Kidney capillary endothelial cell (primary cell): Measurements from ENCODE around the gene RNF181.
"Not testable (repeated sequence)": the region's sequence is repeated elsewhere in the genome, so short reads cannot be mapped to it uniquely, and the experiment has no call there.

Experiments
- DNase-seq: peaks from one replicate; pipeline ENCODE4 v3.0.0-alpha.2; 2018; ENCODE audit warnings: low spot score

Gene RNF181

DNA sequence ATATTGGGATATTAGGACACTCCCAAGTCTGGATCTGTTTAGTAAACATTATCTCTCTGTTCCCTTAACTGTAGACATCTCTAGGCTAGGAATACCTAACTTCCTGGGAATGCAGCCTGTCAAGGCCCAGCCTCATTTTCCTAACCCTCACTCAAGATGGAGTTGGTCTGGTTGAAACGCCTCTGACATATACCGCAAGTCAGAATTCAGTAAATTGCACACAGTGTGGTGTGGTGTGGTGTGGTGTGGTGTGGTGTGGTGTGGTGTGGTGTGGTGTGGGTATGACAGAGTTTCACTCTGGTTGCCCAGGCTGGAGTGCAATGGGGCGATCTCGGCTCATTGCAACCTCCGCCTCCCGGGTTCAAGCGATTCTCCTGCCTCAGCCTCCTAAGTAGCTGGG lies 19.2 kb downstream of the RNF181 start:
- DNase-seq: not testable (repeated sequence)

DNA sequence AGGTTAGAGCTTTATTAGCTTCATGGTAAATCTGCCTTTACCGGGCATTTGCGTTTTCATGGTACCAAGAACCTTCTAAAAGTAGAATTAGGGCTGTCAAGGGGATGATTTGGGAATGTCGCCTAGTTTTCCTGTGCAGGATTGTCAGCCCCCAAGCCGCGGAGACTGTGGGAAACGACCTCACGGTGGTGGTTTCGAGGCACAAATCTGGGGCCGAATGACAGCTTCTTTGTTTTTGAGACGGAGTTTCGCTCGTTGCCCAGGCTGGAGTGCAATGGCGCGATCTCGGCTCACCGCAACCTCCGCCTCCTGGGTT lies 19.8 kb downstream of the RNF181 start:
- DNase-seq: no peak

DNA sequence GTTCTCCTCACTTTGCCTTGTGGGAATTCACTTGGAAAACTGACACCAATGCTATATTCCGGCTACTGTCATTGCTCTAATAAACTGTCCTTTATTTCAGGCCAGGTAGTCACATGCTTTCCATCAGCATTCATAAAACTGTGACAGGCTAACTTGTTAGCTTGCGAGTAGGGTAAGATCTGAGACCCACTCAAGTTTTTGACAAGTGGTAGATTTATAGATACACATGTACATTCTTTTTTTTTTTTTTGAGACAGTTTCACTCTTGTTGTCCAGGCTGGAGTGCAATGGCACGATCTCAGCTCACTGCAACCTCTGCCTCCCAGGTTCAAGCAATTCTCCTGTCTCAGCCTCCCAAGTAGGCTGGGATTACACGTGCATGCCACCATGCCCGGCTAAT lies 22.2 kb downstream of the RNF181 start:
- not testable (repeated sequence) for DNase-seq

DNA sequence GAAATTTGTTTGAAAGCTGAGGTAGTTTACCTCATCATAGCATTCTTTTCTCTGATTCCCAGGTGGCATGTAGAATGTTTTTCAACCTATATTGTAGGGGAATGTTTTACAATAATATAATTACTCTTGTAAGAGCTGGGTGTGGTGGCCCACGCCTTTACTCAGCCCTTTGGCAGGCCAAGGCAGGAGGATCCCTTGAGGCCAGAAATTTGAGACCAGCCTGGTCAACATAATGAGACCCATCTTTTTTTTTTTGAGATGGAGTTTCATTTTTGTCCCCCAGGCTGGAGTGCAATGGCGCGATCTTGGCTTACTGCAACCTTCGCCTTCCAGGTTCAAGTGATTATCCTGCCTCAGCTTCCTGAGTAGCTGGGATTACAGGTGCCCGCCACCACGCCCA lies 24.1 kb downstream of the RNF181 start:
- DNase-seq: no peak

DNA sequence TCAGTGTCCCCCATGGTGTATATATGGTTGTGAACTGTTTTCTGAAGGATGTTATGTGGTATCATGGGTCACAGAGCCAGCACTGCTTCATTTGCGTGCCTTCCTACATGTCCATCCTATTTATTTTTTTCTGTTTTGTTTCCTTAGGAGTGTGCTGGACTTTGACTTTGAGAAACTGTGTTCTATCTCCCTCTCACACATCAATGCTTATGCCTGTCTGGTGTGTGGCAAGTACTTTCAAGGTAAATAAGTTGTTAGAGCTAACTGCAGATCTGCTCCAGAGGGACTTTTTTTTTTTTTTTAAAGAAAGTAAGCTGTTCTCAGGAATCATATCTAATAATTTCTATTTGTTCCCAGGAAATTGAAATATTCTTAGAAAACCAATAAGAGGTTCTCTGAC lies 25.8 kb downstream of the RNF181 start:
- no peak for DNase-seq

DNA sequence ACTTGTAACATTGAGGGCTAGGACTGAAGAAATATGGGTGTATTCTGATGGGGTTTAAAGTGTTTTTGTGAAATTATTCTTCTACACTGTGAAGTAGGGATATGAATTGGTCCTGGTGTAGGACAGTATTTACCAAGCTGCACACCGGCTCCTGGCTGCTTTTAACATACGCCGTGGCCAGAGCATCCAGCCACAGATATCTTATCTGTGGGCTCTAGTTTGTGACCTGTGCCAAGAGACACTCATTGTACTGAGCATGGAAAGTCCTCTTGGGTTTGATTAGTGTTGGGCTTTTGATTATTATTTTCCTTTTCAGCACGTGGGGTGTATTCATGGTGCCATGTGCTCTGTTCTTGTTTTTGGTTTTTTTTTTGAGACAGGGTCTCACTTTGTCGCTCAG lies 28.4 kb downstream of the RNF181 start:
- DNase-seq: no peak

DNA sequence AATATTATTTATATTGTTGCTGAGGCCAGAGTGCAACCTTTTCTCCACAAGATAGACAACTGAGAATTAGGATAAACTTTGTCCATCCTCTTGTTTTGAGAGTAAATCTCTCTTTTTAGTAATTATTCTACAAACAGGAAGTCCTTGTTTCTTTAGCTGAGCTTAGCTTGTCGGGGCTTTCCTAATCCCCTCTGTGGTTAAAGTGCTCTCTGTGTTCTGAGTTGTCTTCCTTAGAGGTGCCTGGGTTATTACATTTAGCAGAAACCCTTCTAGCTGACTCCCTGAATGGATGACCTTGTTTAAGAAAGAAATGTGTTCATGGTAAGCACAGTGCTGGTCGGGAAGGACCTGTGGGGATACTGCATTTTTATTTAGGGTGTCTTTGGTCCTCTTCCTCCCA lies 33.1 kb downstream of the RNF181 start:
- no peak for DNase-seq

DNA sequence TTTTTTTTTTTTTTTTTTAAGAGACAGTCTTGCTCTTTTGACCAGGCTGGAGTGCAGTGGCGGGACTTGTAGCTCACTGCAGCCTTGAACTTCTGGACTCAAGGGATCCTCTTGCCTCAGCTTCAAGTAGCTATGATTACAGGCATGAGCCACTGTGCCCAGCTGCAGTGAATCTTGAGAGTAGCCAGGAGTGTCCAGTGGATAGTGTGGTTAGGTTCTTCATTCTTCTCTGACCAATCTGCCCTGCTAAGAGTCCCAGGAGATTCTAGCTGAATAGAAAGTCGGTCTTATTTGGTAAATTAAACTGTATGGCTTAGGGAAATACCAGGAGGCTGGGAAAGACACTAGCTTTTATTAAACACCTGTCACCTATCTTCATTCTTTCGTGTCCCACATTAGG lies 35.8 kb downstream of the RNF181 start:
- DNase-seq: no peak

DNA sequence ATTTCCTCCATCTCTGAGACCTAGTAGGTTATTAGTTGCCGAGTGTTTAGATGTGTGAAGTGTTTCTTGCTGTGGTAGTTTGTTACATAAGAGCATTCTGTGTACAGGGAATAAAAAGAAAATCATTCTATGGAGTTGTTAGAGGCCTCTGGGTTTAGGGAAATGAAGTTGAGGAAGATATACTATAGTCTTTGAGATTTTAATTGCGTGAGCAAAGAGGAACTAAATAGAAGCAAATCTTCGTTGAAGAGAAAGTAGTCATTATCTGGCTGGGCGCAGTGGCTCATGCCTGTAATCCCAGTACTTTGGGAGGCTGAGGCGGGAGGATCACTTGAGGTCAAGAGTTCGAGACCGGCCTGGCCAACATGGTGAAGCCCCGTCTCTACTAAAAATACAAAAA lies 39.5 kb downstream of the RNF181 start:
- no peak for DNase-seq

DNA sequence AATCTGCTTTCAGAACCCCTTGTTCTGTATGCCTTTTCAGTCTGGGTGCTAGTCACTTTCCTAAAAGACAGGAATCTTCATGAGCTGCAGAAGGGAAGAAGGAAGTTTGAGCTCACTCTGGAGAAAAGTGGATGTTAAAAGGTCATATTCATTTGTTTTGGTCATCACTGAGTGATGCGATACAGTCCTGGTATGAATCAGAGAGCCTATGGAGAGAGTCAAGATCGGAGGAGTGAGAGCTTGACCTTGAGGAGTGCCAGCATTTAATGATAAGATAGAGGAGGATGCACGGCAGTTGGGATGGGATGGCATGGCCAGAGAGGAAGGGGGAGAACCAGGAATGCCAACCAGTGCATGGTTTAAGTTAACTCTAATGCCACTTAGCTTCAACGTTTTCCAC lies 40.1 kb downstream of the RNF181 start:
- DNase-seq: no peak

DNA sequence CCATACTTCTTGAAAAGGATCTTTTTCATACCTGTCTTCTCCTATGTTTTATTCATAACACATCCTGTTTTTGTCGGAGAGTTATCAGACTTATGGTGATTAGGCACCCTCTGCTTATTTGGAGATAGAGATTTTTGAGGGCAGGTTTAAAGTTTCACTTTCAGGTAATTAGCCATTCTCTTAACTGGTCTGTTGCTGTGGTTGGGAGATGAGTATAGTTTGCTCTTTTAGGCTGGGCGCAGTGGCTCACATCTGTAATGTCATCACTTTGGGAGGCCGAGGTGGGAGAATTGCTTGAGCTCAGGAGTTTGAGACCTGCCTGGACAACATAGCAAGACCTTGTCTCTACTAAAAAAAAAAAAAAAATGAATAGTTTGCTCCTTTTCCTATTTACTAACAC lies 47.2 kb downstream of the RNF181 start:
- DNase-seq: no peak

DNA sequence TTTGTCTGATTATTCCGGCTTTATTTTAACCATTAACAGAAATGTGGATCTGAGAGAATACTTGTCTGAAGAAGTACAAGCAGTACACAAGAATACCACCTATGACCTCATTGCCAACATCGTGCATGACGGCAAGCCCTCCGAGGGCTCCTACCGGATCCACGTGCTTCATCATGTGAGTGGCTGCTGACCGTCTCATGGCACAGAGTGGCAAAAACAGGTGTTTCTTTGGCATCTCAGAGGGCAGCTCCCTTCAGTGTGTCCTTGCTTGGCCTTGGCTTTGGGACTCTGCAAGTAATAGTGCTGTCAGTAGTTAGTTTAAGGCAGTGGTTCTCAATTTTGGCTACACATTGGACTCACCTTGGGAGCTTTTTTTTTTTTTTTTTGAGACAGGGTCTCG lies 49.4 kb downstream of the RNF181 start:
- no peak for DNase-seq

DNA sequence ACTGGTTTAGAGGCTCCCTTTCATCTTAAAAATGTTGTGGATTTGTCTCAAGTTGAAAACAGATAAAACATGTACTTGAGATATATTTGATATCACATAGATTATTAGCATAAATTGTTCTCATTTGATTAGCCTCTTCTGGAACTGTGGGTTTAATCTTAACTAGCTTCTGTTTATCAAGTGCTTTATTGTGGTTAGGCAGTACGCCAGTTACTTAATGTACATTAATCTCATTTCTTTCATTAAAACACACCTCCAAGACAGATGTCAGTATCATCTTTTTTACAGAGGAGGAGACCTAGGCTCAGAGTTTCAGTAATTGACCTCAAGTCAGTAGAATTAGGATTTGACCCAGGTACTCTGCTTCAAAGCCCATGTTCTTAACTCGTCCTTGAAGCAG lies 50.6 kb downstream of the RNF181 start:
- no peak for DNase-seq
